ENCODE results near the gene CACNA1G. TPM values are rescaled to one million over a fixed set of nuclear protein-coding genes. Genes with fewer than 3 reads are reported as not detected.

The CACNA1G gene
- total and polyA plus RNA-seq, 9 of the 15 experiments (the other 6 are each of a cell fraction or from before 2014, with no cell fraction given) = 0.01 TPM; not detected in 8

DNA sequence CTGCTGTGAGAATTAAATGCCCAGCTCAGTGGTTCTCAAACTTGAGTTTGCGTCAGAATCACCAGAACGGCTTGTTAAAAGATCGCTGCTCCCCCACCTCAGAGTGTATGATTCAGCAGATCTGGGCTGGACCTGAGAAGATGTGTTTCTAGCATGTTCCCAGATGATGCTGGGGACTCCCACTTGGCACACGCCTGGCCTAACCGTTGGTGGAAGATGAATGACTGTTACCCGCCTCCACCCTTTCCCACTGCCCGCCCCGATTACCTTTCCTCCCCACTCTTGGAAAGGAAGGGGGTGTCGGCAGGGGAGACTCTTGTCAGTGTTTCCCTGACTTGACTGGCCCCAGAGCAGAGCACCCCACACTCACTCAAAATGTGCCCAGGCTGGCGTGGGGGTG lies 44.9 kb downstream of the CACNA1G start (continued):
- TF ChIP-seq ZFP30 (CRISPR knock-in tag; IDR thresholded peaks at IDR 0.05; ENCODE audit: borderline replicate concordance) = no peak
- TF ChIP-seq C11orf30 (IDR thresholded peaks at IDR 0.05; ENCODE audit: low read depth) = peak; percentile 84
- TF ChIP-seq, protein P1, sequence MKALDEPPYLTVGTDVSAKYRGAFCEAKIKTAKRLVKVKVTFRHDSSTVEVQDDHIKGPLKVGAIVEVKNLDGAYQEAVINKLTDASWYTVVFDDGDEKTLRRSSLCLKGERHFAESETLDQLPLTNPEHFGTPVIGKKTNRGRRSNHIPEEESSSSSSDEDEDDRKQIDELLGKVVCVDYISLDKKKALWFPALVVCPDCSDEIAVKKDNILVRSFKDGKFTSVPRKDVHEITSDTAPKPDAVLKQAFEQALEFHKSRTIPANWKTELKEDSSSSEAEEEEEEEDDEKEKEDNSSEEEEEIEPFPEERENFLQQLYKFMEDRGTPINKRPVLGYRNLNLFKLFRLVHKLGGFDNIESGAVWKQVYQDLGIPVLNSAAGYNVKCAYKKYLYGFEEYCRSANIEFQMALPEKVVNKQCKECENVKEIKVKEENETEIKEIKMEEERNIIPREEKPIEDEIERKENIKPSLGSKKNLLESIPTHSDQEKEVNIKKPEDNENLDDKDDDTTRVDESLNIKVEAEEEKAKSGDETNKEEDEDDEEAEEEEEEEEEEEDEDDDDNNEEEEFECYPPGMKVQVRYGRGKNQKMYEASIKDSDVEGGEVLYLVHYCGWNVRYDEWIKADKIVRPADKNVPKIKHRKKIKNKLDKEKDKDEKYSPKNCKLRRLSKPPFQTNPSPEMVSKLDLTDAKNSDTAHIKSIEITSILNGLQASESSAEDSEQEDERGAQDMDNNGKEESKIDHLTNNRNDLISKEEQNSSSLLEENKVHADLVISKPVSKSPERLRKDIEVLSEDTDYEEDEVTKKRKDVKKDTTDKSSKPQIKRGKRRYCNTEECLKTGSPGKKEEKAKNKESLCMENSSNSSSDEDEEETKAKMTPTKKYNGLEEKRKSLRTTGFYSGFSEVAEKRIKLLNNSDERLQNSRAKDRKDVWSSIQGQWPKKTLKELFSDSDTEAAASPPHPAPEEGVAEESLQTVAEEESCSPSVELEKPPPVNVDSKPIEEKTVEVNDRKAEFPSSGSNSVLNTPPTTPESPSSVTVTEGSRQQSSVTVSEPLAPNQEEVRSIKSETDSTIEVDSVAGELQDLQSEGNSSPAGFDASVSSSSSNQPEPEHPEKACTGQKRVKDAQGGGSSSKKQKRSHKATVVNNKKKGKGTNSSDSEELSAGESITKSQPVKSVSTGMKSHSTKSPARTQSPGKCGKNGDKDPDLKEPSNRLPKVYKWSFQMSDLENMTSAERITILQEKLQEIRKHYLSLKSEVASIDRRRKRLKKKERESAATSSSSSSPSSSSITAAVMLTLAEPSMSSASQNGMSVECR (CRISPR knock-in tag; IDR thresholded peaks at IDR 0.05) = no peak
- TF ChIP-seq HMG20A (CRISPR knock-in tag; conservative IDR thresholded peaks at IDR 0.05) = no peak
- no peak for TF ChIP-seq GTF2B (IDR thresholded peaks at IDR 0.05; ENCODE audit: extremely low read depth, insufficient read length)
- peak; percentile 33; the same call in 1 of the 2 replicates for TF ChIP-seq MAFF (IDR thresholded peaks at IDR 0.05; ENCODE audit: low read length)
- no peak for TF ChIP-seq CXXC5 (CRISPR knock-in tag; IDR thresholded peaks at IDR 0.05)
- TF ChIP-seq RHOXF2B (CRISPR knock-in tag; conservative IDR thresholded peaks at IDR 0.05) = no peak
- TF ChIP-seq SUPT5H (IDR thresholded peaks at IDR 0.05) = no peak
- TF ChIP-seq, protein P2, sequence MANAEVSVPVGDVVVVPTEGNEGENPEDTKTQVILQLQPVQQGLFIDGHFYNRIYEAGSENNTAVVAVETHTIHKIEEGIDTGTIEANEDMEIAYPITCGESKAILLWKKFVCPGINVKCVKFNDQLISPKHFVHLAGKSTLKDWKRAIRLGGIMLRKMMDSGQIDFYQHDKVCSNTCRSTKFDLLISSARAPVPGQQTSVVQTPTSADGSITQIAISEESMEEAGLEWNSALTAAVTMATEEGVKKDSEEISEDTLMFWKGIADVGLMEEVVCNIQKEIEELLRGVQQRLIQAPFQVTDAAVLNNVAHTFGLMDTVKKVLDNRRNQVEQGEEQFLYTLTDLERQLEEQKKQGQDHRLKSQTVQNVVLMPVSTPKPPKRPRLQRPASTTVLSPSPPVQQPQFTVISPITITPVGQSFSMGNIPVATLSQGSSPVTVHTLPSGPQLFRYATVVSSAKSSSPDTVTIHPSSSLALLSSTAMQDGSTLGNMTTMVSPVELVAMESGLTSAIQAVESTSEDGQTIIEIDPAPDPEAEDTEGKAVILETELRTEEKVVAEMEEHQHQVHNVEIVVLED (CRISPR knock-in tag; IDR thresholded peaks at IDR 0.05) = no peak
- TF ChIP-seq, protein P3, sequence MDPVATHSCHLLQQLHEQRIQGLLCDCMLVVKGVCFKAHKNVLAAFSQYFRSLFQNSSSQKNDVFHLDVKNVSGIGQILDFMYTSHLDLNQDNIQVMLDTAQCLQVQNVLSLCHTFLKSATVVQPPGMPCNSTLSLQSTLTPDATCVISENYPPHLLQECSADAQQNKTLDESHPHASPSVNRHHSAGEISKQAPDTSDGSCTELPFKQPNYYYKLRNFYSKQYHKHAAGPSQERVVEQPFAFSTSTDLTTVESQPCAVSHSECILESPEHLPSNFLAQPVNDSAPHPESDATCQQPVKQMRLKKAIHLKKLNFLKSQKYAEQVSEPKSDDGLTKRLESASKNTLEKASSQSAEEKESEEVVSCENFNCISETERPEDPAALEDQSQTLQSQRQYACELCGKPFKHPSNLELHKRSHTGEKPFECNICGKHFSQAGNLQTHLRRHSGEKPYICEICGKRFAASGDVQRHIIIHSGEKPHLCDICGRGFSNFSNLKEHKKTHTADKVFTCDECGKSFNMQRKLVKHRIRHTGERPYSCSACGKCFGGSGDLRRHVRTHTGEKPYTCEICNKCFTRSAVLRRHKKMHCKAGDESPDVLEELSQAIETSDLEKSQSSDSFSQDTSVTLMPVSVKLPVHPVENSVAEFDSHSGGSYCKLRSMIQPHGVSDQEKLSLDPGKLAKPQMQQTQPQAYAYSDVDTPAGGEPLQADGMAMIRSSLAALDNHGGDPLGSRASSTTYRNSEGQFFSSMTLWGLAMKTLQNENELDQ (CRISPR knock-in tag; IDR thresholded peaks at IDR 0.05; ENCODE audit: borderline replicate concordance) = no peak
- no peak for TF ChIP-seq ZNF165 (CRISPR knock-in tag; IDR thresholded peaks at IDR 0.05; ENCODE audit: borderline replicate concordance)
- no peak for TF ChIP-seq ARHGAP35 (IDR thresholded peaks at IDR 0.05; ENCODE audit: partially characterized antibody)
- TF ChIP-seq, protein P4, sequence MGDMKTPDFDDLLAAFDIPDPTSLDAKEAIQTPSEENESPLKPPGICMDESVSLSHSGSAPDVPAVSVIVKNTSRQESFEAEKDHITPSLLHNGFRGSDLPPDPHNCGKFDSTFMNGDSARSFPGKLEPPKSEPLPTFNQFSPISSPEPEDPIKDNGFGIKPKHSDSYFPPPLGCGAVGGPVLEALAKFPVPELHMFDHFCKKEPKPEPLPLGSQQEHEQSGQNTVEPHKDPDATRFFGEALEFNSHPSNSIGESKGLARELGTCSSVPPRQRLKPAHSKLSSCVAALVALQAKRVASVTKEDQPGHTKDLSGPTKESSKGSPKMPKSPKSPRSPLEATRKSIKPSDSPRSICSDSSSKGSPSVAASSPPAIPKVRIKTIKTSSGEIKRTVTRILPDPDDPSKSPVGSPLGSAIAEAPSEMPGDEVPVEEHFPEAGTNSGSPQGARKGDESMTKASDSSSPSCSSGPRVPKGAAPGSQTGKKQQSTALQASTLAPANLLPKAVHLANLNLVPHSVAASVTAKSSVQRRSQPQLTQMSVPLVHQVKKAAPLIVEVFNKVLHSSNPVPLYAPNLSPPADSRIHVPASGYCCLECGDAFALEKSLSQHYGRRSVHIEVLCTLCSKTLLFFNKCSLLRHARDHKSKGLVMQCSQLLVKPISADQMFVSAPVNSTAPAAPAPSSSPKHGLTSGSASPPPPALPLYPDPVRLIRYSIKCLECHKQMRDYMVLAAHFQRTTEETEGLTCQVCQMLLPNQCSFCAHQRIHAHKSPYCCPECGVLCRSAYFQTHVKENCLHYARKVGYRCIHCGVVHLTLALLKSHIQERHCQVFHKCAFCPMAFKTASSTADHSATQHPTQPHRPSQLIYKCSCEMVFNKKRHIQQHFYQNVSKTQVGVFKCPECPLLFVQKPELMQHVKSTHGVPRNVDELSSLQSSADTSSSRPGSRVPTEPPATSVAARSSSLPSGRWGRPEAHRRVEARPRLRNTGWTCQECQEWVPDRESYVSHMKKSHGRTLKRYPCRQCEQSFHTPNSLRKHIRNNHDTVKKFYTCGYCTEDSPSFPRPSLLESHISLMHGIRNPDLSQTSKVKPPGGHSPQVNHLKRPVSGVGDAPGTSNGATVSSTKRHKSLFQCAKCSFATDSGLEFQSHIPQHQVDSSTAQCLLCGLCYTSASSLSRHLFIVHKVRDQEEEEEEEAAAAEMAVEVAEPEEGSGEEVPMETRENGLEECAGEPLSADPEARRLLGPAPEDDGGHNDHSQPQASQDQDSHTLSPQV (IDR thresholded peaks at IDR 0.05) = no peak
- TF ChIP-seq BRD4 (IDR thresholded peaks at IDR 0.05) = no peak
- peak; percentile 77 for TF ChIP-seq ZNF316 (IDR thresholded peaks at IDR 0.05)
